HEK293 (cell line): ENCODE results near the gene TMEM238.

ENCODE experiments used
- CTCF ChIP-seq: fragments of 450-650 bp; formaldehyde crosslinking; IDR thresholded peaks from 2 replicates; pipeline ENCODE4 v1.5.1; 2016; ENCODE audit warnings: missing biosample characterization, missing genetic modification characterization
- ELK4 ChIP-seq: IDR thresholded peaks from 2 replicates; pipeline ENCODE4 v1.6.1; 2011; ENCODE audit warnings: mild to moderate bottlenecking, low read depth, low read length, borderline replicate concordance
- SP2 ChIP-seq: fragments of 450-650 bp; formaldehyde crosslinking; IDR thresholded peaks from 2 replicates; pipeline ENCODE4 v1.5.1; 2016; ENCODE audit warnings: missing biosample characterization, missing genetic modification characterization
- TCF7L2 ChIP-seq: IDR thresholded peaks from 2 replicates; pipeline ENCODE4 v1.6.1; 2011; ENCODE audit warnings: low read depth, mild to moderate bottlenecking, inconsistent platforms, low read length, moderate library complexity, borderline replicate concordance
- ZEB2 ChIP-seq: fragments of 450-650 bp; formaldehyde crosslinking; IDR thresholded peaks from 2 replicates; pipeline ENCODE4 v1.5.1; 2016; ENCODE audit warnings: missing biosample characterization, missing genetic modification characterization
- ZFP69B ChIP-seq: fragments of 450-650 bp; formaldehyde crosslinking; IDR thresholded peaks from 2 replicates; pipeline ENCODE4 v1.5.1; 2016; ENCODE audit warnings: missing biosample characterization, missing genetic modification characterization
- ZNF248 ChIP-seq: fragments of 450-650 bp; formaldehyde crosslinking; IDR thresholded peaks from 2 replicates; pipeline ENCODE4 v1.5.1; 2017; ENCODE audit warnings: missing biosample characterization, missing genetic modification characterization

DNA sequence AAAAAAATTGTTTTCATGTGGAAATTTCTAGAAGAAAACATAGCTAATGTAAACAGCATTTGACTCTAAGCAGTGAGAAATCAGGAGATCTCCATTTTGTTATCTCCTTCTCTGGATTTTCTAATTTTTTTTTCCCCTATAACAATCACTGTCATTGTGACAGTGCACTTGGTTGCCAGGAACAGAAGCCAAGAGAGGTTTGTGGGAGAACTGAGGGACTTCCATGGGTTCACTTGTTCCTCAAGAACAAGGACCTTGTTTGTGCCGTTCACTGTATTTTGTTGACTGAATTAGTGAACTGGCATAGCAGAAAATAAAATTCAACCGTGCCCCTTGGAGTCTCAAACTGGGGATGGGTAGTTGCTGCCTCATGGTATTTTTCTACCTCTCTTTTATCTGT is 42.0 kb upstream of the TMEM238 start:
- TF ChIP-seq SP2 (tag by site-specific recombination) (no peak), CTCF (no peak), TCF7L2 (no peak), ELK4 (no peak), ZFP69B (tag by site-specific recombination) (no peak), ZEB2 (tag by site-specific recombination) (no peak), ZNF248 (no peak)
